22Rv1 (cell line): ENCODE measurements around the gene KCNQ1.

Source experiments
- H3K27ac ChIP-seq: fragments of 450-650 bp; 2 replicates; pipeline ENCODE4 v1.5.1; 2017
- ZFX ChIP-seq: fragments of 450-650 bp; IDR thresholded peaks from 2 replicates; pipeline ENCODE4 v1.6.1; 2017; ENCODE audit warnings: antibody characterized with exemption, borderline replicate concordance
- TF ChIP-seq, protein P1 (sequence below): fragments of 450-650 bp; IDR thresholded peaks from 2 replicates; pipeline ENCODE4 v1.5.1; 2017; ENCODE audit warnings: mild to moderate bottlenecking

Gene KCNQ1

DNA sequence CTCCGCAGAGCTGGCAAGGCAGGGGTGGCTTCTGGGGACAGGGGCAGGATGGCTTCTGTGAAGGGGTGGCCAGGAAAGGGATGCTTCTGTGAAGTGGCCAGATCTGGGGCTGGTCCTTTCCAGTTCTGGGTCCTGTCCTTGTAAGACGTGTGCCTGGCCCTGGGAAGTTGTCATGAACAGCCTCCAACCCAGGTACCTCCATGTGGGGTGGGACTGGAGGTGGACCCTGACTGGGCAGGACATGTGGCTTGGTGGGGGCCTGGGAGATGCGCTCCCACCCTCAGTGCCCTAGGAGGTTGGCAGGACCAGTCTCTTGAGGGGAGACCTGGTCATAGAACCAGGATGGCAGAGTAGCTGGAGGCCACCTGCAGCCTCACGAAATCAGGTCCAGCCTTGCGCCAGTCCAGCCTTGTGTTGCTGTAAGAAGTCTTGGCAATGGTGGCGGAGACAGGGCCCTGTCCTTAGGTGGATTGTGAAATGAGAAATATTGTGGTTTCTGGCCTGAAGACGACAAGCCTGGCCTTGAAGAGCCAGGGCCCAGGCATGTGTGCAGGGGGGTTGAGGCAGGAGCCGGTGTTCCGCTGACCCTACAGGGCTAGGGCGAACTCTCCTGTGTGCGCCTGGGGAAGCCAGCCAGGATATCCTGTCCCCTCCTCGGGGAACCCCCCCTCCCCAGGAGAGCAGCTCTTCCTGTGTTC lies 2.6 kb downstream of the KCNQ1 start:
- TF ChIP-seq ZFX: no peak
- TF ChIP-seq, protein P1, sequence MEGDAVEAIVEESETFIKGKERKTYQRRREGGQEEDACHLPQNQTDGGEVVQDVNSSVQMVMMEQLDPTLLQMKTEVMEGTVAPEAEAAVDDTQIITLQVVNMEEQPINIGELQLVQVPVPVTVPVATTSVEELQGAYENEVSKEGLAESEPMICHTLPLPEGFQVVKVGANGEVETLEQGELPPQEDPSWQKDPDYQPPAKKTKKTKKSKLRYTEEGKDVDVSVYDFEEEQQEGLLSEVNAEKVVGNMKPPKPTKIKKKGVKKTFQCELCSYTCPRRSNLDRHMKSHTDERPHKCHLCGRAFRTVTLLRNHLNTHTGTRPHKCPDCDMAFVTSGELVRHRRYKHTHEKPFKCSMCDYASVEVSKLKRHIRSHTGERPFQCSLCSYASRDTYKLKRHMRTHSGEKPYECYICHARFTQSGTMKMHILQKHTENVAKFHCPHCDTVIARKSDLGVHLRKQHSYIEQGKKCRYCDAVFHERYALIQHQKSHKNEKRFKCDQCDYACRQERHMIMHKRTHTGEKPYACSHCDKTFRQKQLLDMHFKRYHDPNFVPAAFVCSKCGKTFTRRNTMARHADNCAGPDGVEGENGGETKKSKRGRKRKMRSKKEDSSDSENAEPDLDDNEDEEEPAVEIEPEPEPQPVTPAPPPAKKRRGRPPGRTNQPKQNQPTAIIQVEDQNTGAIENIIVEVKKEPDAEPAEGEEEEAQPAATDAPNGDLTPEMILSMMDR: no peak

DNA sequence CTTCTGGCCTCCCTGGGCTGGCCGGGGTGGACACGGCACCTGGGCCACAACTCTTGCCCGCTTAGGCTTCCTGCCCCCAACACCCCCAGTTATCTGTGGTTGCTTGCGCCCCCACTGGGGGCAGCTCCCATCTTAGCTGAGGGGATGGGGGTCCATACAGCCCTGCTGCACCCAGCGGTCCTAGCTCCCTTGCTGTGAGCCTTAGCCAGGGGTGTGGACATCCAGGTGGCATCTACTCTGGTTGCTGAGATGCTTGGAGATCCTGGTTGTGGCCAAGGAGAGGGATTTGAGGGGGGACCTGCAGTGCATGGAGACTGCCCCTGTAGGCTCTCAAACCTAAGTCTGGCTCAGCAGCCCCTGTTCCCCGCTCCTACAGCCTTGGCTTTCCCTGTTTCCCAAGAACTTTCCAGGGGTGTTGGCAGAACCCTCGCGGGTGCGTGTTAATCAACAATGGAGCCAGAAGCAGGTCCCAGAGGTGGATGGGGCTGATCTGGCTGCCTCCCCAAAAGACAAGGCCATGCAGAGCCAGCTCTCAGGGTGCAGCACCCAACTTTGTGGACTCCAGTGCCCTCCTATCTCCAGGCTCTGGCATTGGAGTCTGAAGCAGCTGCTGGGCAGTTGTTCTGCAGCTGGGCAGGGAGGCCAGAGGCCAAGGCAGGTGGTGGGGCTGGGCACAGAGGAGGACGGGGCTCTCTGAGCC lies 3.3 kb downstream of the KCNQ1 start:
- TF ChIP-seq ZFX: no peak
- TF ChIP-seq, protein P1: no peak
- H3K27ac ChIP-seq: no peak overlapping the region

More for the DNA sequence above, 2.6 kb downstream of the KCNQ1 start:
- H3K27ac ChIP-seq: no peak overlapping the region

DNA sequence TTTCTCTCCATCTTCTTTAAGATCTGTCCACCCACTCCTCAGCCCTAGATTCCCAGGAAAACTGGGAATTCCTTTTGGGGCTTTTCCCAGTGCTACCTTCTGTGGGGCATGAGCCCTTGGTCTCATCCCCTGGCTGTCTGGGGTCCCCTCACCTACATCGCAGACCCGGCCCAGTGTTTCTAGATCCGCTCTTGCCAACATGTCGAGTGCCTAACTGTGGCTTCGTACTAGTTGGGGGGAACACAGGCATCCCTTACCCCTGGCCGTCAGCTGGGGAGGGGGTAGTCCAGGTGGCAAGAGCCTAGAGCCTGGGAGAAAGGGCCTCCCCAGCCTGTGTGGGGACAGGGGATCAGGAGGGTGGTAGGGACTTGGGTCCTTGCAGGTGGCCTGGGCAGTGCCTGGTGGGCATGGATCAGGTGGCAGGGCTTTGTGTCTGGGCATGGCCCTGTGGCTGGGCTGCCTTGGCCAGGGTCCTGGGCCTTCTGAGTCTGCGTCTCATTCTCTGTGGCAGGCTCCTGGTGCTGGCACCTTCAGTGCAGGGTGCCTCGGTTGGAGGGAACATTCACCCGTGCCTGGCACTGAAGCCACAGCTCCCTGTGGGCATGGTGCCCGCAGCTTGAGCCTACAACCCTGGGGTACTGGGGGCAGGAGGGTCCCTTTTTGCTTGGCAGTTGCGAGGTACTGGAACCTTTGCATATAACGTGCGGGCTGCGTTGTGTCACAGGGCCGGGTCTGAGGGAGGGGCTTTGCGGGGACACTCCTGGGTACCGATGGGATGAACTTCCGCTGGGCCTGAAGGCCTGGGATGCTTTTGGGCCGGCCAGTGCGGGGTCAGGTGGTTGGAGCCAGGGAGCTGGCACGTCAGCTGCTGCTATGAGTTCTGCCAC lies 4.1 kb downstream of the KCNQ1 start:
- TF ChIP-seq, protein P1: no peak
- no peak for TF ChIP-seq ZFX
- H3K27ac ChIP-seq: no peak overlapping the region

GRCh38 chr11:2449548-2450320 lies 4.9 kb downstream of the KCNQ1 start:
- TF ChIP-seq, protein P1: no peak
- TF ChIP-seq ZFX: no peak
- no peak overlapping the region for H3K27ac ChIP-seq

DNA sequence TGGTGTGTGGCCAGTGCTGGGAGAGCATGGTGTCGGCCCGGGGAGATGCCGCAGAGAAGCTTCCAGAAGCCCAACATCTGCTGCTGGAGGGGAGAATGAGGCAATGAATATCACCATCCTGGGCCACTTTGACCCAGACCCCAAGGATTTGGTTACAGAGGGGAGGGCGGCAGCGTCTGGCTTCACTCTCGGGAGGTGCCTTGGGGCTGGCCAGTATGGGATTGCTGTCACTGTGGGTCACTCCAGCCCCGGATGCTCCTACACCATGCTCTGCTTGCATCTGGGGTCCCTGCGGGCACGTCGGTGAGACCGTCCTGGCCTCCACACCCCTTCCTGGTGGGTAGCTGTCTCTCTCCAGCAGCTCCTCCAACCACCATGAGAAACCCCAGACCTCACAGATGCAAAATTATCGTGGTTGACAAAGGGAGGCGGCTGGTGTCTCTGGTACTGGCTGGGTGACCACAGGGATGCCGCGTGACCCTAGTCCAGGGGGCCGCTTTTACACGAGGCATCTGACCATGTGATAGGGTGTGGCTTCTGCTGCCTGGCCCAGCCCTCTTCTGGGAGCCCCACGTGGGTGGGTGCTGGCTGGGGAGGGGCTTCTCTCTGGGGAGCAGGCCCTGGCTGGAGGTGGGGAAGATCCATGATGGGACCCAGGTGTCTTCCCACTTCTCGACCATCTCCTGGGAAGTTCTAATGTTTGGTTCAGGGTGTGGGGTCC lies 5.7 kb downstream of the KCNQ1 start:
- TF ChIP-seq, protein P1: no peak
- TF ChIP-seq ZFX: no peak
- no peak overlapping the region for H3K27ac ChIP-seq

DNA sequence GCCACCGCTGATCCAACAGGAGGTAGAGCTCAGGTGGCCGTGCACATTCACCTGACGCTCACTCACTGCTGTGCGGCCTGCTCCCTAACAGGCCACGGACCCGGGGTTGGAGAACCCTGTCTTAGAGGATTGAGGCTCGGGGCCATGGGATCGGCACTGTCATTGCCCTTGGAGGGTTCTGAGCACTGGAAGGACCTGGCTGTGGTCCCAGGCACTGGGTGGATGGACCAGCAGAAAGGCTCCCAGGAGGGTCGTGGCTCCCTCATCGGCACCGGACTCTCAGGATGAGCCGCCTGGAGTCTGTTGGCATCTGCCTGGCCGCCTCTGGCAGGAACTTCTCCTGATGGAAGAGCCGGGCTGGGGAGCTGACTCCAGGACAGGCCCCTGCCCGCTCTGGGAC lies 6.5 kb downstream of the KCNQ1 start:
- no peak overlapping the region for H3K27ac ChIP-seq
- TF ChIP-seq ZFX: no peak
- TF ChIP-seq, protein P1: no peak
